Eye (tissue), 1 donor: ENCODE measurements around the gene HEYL.
A peak's percentile ranks its signal among the peaks of the same experiment; 100 is the strongest.
"Not testable (repeated sequence)": the region's sequence is repeated elsewhere in the genome, so short reads cannot be mapped to it uniquely, and the experiment has no call there.

Experiments
- DNase-seq: peaks from one replicate; pipeline ENCODE4 v3.0.0-alpha.2; 2015

The HEYL gene

DNA sequence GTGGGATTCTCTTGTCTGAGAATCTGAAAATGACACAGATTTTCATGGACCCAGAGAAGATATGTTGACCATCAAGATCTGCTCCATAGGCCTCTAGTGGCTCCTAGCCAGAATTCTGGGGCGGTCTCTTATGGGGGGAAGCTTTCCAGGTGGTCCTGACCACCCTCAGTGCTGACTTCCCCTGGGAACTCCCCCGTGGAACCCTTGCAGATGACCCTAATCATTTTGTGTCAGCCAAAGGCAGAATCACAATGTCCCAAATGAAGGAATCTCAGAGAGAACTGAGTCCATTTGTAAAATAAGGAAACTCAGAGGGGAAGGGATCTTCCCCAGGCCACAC lies 3.6 kb downstream of the HEYL start:
- no peak for DNase-seq

- peak; percentile 46 for DNase-seq
These were observed 4.1 kb downstream of the HEYL start for GRCh38 chr1:39635205-39635870.

DNA sequence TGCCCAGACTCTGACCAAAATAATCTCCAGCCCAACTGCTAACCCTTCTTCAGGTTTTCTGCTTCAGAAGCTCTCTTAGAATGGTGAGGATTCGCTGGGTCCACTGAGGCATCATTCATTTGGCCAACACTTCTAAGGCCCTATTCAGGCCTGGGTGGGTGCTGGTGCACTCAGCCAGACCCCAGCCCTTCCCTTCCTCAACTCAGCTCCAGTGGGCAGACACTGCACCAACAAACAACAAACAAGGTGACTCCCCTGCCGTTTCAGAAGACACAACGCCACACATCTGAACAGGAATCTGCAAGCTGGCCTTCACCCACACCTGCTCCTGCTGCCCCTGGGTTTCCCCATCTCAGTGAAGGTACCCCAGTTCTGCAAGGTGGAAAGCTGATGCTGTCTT lies 6.0 kb downstream of the HEYL start:
- DNase-seq, result no peak

- DNase-seq, result peak; percentile 82
These were observed 6.6 kb downstream of the HEYL start for GRCh38 chr1:39632682-39633417.

- DNase-seq, result peak; percentile 74
These were observed 7.1 kb downstream of the HEYL start for GRCh38 chr1:39632323-39632681.

- DNase-seq, result no peak
These were observed 7.8 kb downstream of the HEYL start for GRCh38 chr1:39631361-39632322.

- DNase-seq, result no peak
These were observed 10.6 kb downstream of the HEYL start for GRCh38 chr1:39628807-39629350.

- DNase-seq, result no peak
These were observed 12.8 kb downstream of the HEYL start for GRCh38 chr1:39626646-39627045.

DNA sequence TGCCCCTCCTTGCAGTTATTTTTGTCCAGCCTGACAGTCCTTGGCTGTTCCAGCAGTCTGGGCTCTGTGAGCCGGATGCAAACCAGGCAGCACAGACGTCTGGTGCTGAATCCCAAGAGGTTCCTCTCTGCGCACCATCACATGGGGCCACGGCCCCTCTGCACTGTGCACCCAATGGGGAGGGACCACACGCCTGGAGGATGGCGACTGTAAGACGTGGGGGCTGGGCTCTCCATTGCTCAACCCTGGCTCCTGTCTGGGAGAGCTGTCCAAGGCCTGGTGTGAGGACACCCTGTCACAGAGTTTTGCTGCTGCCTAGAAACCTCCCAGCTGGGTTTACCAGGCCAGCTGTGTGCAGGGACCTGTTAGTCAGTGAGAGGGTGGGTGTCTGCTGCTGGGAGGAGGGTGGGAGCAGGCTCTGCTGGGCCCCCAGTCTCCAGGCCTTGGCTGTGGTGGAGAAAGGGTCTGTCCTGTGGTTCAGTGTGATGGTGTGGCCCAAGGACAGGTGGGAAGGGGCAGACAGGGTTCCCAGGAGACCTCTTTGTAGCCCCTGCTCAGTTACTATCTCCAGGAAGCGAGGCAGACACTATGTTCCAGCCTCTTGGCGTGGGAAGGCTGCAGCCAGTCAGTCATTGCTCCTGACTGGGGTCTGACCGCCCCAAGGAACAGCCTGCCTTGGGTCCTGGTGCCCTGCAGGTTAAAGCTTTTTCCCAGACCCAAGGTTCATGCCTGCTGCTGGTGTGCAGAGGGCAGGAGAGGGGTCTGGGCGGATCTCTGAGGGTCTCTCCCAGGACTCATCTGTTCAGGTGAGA lies 13.8 kb downstream of the HEYL start:
- peak; percentile 27 for DNase-seq

DNA sequence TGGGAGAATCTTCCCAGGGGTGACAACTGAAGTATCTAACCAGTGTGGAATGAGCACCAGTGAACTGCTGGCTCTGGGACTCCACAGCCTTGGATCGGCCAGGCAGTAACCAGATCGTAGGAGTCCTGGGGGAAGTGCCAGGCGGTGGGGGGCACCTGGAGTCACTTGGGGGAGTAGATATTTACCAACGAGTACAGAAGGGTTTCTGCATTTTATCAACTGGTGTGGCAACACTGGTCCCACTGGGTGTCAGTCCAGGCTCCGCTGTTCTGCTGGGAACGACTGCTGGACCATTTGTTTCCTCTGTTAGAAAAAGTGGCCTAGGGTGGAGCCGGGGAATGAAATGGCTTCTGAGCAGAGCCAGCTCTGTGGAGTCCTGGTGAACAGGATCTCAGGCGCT lies 14.4 kb downstream of the HEYL start:
- DNase-seq, result no peak

- DNase-seq, result no peak
These were observed 16.4 kb downstream of the HEYL start for GRCh38 chr1:39623053-39623452.

DNA sequence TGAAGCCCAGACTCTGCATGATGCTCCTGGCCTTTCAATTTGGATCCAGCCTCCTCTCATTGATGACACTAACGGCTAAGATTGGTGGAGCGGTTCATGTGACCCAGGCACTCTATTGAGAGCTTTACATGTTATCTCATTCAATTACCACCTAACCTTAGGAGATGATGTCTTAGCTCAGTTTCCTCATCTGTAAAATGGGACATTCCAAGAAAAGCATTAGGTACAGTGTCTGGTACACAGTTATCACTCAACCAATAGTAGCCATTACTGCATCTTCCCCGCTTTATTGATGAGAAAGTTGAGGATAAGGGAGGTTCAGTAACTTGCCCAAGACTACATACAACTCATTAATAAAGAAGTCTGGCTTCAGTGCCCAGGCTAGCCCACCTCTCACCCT lies 17.0 kb downstream of the HEYL start:
- DNase-seq, result no peak

DNA sequence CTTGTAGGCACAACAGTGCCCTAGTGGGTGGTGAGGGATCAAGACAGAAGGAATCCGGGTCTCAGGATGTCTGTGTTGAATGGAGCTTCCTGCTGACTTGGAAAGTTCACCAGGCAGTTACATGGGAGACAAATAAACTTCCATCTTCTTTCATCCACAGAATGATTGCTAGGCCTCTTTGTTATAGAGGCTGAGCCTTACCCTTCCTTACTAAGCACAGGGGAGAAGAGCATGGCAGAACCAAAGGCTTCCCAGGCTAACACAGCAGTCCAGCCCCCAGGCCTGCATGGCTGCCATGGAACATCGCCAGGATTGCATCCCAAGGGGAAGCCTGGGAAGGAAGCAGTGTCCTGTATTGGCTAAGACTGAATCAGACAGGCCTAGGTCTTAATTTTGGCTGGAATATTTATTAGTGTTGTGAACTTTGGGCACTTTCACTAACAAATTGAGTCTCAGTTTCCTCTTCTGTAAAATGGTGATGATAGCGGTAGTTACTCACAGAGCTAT lies 18.7 kb downstream of the HEYL start:
- DNase-seq, result no peak

DNA sequence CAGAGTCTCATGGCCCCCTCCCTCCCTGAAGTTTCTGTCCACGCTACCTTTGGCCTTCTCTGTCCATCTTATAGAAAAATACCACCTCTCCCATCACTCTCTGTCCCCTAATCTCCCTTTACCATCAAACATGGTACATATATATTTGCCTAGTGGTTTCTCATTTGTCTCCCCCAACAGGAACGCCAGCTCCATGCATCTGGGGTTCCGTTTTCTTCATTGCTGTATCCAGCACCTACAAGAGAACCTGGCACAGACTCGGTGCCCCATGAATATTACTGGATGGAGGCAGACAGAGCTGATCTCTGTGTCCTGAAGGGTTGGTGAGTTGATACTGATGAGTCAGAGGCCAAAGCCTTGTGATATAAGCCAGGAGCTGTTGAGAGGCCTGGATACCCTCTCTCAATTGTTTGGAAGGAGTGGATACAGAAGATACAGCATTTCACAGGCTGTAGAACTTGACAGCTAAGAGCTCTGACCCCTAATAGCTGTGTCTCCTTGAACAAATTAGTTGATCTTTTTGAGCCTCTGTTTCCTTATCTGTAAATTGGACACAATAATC lies 21.9 kb downstream of the HEYL start:
- DNase-seq, result no peak

- DNase-seq, result no peak
These were observed 24.3 kb downstream of the HEYL start for GRCh38 chr1:39615086-39615673.

GRCh38 chr1:39614488-39614887 lies 25.0 kb downstream of the HEYL start:
- no peak for DNase-seq

- DNase-seq, result no peak
These were observed 26.2 kb downstream of the HEYL start for GRCh38 chr1:39613250-39613649.

DNA sequence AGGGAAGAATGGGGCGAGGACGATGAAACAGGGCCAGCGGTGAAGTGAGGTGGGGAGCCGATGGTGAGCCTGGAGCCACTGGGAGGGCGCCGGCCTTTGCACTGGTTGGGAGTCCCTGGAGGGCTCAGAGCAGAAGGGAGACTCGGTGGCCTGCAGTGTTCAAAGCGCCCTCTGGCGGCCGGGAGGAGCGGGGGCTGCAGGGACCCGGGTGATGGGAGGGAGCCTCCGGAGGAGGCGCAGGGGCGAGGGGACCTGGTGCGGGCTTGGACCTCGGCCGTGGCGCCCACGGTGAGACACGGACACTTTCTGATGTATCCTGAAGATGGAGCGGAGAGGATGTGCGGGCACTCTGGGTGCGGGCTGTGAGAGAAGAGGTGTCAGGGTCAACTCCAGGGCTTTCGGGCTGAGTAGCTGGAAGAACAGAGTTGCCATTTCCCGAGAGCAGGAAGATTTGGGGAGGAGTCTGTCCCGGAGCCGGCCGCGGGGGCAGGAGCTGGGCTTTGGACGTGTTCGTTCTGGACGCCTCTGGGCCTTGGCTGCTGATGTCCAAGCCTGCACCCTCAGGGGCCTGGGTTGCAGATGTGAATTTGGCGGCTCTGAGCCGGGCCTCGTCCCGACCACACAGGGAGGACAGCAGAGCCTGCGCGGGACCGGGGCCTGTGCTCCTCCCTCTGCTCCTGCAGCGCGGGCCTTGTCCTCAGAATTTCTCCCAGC lies 29.7 kb downstream of the HEYL start:
- DNase-seq, result peak; percentile 81

- DNase-seq, result no peak
These were observed 30.5 kb downstream of the HEYL start for GRCh38 chr1:39608921-39609320.

DNA sequence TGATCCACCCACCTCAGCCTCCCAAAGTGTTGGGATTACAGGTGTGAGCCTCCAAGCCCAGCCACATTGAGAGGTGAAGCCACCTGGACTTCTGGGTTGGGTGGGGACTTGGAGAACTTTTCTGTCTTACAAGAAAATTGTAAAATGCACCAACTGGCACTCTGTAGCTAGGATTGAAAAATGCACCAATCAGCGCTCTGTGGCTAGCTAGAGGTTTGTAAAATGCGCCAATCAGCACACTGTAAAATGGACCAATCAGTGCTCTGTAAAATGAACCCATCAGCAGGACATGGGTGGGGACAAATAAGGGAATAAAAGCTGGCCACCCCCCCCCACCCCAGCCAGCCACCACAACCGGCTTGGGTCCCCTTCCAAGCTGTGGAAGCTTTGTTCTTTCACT lies 35.8 kb downstream of the HEYL start:
- DNase-seq, result not testable (repeated sequence)
